GM21390 (cell line): ENCODE data around the gene SP3.

ENCODE experiments used
- ATAC-seq: cut with Tn5 transposase; IDR thresholded peaks from one replicate; pipeline ENCODE4 v1.9.1; 2021; ENCODE audit not compliant: unreplicated experiment

The SP3 gene

GRCh38 chr2:173860566-173860965 lies 104.6 kb downstream of the SP3 start:
- no peak for ATAC-seq

- no peak for ATAC-seq
These were observed 105.1 kb downstream of the SP3 start for GRCh38 chr2:173860082-173860481.

GRCh38 chr2:173858291-173858731 lies 106.9 kb downstream of the SP3 start:
- peak; percentile 88 for ATAC-seq
